Keratinocyte (primary cell): Measurements from ENCODE around the gene TBC1D9B. TPM values are rescaled to one million over a fixed set of nuclear protein-coding genes. Genes with fewer than 3 reads are reported as not detected.

Experiments used
- DNase-seq: peaks from one replicate; pipeline ENCODE4 v3.0.0-alpha.2; 2011; ENCODE audit warnings: low read depth, missing footprints, low spot score
- FAIRE-seq: peaks from 2 replicates; lab custom pipeline; 2011; peaks lifted over from hg19 to GRCh38; lab: Jason Lieb, UNC
- H2AFZ ChIP-seq: 2 replicates; pipeline ENCODE4 v1.6.0; 2012; ENCODE audit warnings: low read length, control low read depth, inconsistent platforms; ENCODE audit not compliant: control insufficient read depth
- H3K27ac ChIP-seq: 2 replicates; pipeline ENCODE4 v1.5.1; 2011; ENCODE audit warnings: low read length; ENCODE audit not compliant: control insufficient read depth, insufficient read depth
- H3K27me3 ChIP-seq: 3 replicates; pipeline ENCODE4 v1.6.0; 2011; ENCODE audit warnings: low read length; ENCODE audit not compliant: control insufficient read depth, insufficient read depth; ENCODE audit errors: extremely low read depth
- H3K36me3 ChIP-seq, 2 experiments: 2 replicates in 1 of 2; 3 replicates in 1 of 2; pipeline ENCODE4 v1.5.1; 2011; ENCODE audit warnings: low read length in 2 of 2, mild to moderate bottlenecking in 1 of 2; ENCODE audit not compliant: control insufficient read depth in 2 of 2, insufficient read depth in 2 of 2; ENCODE audit errors: extremely low read depth in 1 of 2
- H3K4me1 ChIP-seq: 3 replicates; pipeline ENCODE4 v1.5.1; 2011; ENCODE audit warnings: low read length; ENCODE audit not compliant: control insufficient read depth, insufficient read depth; ENCODE audit errors: extremely low read depth
- H3K4me2 ChIP-seq: 3 replicates; pipeline ENCODE4 v1.6.0; 2011; ENCODE audit warnings: low read depth, low read length; ENCODE audit not compliant: control insufficient read depth, insufficient read depth; ENCODE audit errors: extremely low read depth
- H3K4me3 ChIP-seq, 3 experiments: fragments of 200-600 bp in 1 of 3; sonication (generic) in 1 of 3; 2 replicates in 2 of 3; 3 replicates in 1 of 3; pipeline ENCODE4 v1.5.1; 2011 to 2016; ENCODE audit warnings: low read length in 3 of 3, mild to moderate bottlenecking in 3 of 3, control low read depth in 2 of 3, inconsistent platforms in 1 of 3, low read depth in 1 of 3, mixed read lengths in 1 of 3, mixed run types in 1 of 3, moderate library complexity in 1 of 3; ENCODE audit not compliant: control insufficient read depth in 2 of 3, insufficient read depth in 2 of 3; ENCODE audit errors: extremely low read depth in 1 of 3
- H3K79me2 ChIP-seq: 2 replicates; pipeline ENCODE4 v1.6.0; 2012; ENCODE audit warnings: low read length; ENCODE audit not compliant: control insufficient read depth, insufficient read depth
- H3K9ac ChIP-seq: 3 replicates; pipeline ENCODE4 v1.6.0; 2011; ENCODE audit warnings: low read length; ENCODE audit not compliant: control insufficient read depth, insufficient read depth; ENCODE audit errors: extremely low read depth
- H3K9me1 ChIP-seq: 3 replicates; pipeline ENCODE4 v1.6.0; 2011; ENCODE audit warnings: low read length; ENCODE audit not compliant: control insufficient read depth, insufficient read depth; ENCODE audit errors: extremely low read depth
- H3K9me3 ChIP-seq: 2 replicates; pipeline ENCODE4 v1.5.1; 2012; ENCODE audit warnings: low read depth, low read length; ENCODE audit not compliant: control insufficient read depth
- H4K20me1 ChIP-seq: 3 replicates; pipeline ENCODE4 v1.6.0; 2011; ENCODE audit warnings: low read length; ENCODE audit not compliant: control insufficient read depth, insufficient read depth; ENCODE audit errors: extremely low read depth
- EZH2 ChIP-seq: IDR thresholded peaks from one replicate; pipeline ENCODE4 v1.6.1; 2012; ENCODE audit warnings: inconsistent platforms, mild to moderate bottlenecking, low read length, moderate library complexity
- dilution Hi-C: fragments of 300-500 bp; cut with MboI; formaldehyde crosslinking; loops from one replicate; pipeline ENCODE4 v1.7.0; 2020; ENCODE audit warnings: low sequenced_read_pairs; ENCODE audit not compliant: extremely low pct_ligation_motif_present
- polyA minus RNA-seq, 3 experiments: library from RNA; depleted of rRNA, polyadenylated mRNA; stranded (reverse); fragments of >200 nt; gene quantifications; 1 replicate in 1 of 3; 2 replicates in 1 of 3; 3 replicates in 1 of 3; pipeline ENCODE4 v1.2.3, GENCODE V29; 2011
- polyA plus RNA-seq, 5 experiments: library from polyadenylated mRNA; depleted of rRNA in 3 of 5; stranded (reverse) in 3 of 5; stranded (forward) in 1 of 5; unstranded in 1 of 5; fragments of >200 nt; gene quantifications; 1 replicate in 1 of 5; 2 replicates in 3 of 5; 3 replicates in 1 of 5; pipeline versions ENCODE4 v1.2.1 to v1.2.3, GENCODE V29; 2011 to 2012; ENCODE audit warnings: missing spikeins in 2 of 5, low read depth in 1 of 5, low replicate concordance in 1 of 5
- TF ChIP-seq, protein P1 (sequence below), 3 experiments: IDR thresholded peaks in 1 of 3; conservative IDR thresholded peaks in 1 of 3; optimal IDR thresholded peaks in 1 of 3; 2 replicates in 2 of 3; 3 replicates in 1 of 3; pipeline versions ENCODE3 to v1.5.1; 2011; ENCODE audit warnings: low read length in 3 of 3, mild to moderate bottlenecking in 3 of 3, moderate library complexity in 2 of 3, control low read depth in 1 of 3, inconsistent platforms in 1 of 3; ENCODE audit not compliant: insufficient read depth in 2 of 3; ENCODE audit errors: extremely low read depth in 1 of 3

TBC1D9B gene
- polyA plus RNA-seq: 51.4 to 69.2 TPM (median 61.0 TPM) in 3 replicates
- polyA plus RNA-seq (2011; ENCODE audit: low read depth): 27.7 TPM
- polyA plus RNA-seq (2011; cell fraction: cytosol; rRNA removed): 36.2 and 57.0 TPM in 2 replicates
- 148 and 174 TPM in 2 replicates for polyA plus RNA-seq (2011; cell fraction: nucleus; rRNA removed)
- polyA plus RNA-seq (2012; ENCODE audit: low replicate concordance): 55.7 and 70.7 TPM in 2 replicates
- 70.4 to 151 TPM (median 74.1 TPM) in 3 replicates for polyA minus RNA-seq
- 80.6 TPM for polyA minus RNA-seq (2011; cell fraction: cytosol; rRNA and poly(A)+ RNA removed)
- polyA minus RNA-seq (2011; cell fraction: nucleus; rRNA and poly(A)+ RNA removed): 92.4 and 101 TPM in 2 replicates

DNA sequence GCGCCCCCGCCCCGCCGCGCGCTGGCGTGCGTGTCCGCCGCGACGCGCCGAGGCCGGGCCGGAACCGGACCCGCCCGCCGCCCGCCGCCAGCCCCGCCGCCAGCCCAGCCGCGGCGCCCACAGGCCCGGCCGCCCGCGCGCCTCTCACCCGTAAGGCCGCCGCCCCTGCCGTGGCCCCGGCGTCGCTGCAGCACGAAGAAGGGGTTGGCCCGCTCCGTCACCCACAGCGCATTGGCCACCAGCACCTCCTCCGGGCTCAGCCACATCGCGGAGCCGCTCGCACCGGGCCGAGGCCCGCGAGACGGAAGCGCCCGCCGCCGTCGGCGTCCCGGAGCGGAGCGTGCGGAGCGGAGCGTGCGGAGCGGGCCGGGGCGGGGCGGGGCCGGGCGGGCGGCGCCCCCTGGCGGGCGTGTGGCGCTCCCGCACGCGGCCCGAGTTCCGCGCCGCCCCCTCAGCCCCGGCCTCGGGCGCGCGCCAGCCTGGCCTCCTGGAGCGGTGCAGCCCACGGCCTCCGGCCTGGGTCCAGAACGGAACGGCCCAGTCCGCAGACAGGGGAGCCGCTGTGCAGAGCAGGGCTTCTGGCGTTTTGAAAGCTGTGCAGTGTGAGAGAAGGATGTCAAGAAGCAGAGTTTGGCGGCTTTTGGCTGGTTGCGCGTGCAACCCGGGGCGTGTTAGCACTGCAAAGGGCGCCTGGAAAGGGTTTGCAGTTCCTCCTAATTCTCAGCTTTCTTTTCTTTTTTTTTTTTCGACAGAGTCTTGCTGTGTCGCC lies at the start of gene TBC1D9B:
Gene TBC1D9B, minus strand, starts transcription at position 342 of the 769 bp plus-strand sequence. Its CDS starts 76 bp downstream, at position 266.
- peak within 1 kb of the TSS; percentile 92 for H3K4me2 ChIP-seq
- peak within 1 kb of the TSS; percentile 80 for H3K9ac ChIP-seq
- no peaks in the 10 kb centered on the region for H4K20me1 ChIP-seq
- no peaks in the 10 kb centered on the region for H3K9me3 ChIP-seq
- peak within 1 kb of the TSS; percentile 92 for H2AFZ ChIP-seq
- peaks cover 12 to 15% of the 10 kb centered on the region in 2 experiments for H3K36me3 ChIP-seq
- peaks cover 16% of the 10 kb centered on the region for H3K4me1 ChIP-seq
- no peaks in the 10 kb centered on the region for H3K9me1 ChIP-seq
- peak within 1 kb of the TSS; percentile 43 for H3K27ac ChIP-seq
- H3K79me2 ChIP-seq: peaks cover 41% of the 10 kb centered on the region
- no peak for FAIRE-seq
- H3K27me3 ChIP-seq: no peaks in the 10 kb centered on the region
- TF ChIP-seq, protein P1, sequence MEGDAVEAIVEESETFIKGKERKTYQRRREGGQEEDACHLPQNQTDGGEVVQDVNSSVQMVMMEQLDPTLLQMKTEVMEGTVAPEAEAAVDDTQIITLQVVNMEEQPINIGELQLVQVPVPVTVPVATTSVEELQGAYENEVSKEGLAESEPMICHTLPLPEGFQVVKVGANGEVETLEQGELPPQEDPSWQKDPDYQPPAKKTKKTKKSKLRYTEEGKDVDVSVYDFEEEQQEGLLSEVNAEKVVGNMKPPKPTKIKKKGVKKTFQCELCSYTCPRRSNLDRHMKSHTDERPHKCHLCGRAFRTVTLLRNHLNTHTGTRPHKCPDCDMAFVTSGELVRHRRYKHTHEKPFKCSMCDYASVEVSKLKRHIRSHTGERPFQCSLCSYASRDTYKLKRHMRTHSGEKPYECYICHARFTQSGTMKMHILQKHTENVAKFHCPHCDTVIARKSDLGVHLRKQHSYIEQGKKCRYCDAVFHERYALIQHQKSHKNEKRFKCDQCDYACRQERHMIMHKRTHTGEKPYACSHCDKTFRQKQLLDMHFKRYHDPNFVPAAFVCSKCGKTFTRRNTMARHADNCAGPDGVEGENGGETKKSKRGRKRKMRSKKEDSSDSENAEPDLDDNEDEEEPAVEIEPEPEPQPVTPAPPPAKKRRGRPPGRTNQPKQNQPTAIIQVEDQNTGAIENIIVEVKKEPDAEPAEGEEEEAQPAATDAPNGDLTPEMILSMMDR (optimal IDR thresholded peaks at IDR 0.05 in 1 of 3, IDR thresholded peaks at IDR 0.05 in 1 of 3, conservative IDR thresholded peaks at IDR 0.05 in 1 of 3; ENCODE audit: extremely low read depth in 1 of 3, insufficient read depth in 2 of 3, low read length in 3 of 3): peak in 1 of 3 experiments; percentile 57
- no peak for TF ChIP-seq EZH2
- H3K4me3 ChIP-seq: peak within 1 kb of the TSS; percentile 72 to 85 (median 82)
- DNase-seq: no peak
- dilution Hi-C loops: no loop called here

DNA sequence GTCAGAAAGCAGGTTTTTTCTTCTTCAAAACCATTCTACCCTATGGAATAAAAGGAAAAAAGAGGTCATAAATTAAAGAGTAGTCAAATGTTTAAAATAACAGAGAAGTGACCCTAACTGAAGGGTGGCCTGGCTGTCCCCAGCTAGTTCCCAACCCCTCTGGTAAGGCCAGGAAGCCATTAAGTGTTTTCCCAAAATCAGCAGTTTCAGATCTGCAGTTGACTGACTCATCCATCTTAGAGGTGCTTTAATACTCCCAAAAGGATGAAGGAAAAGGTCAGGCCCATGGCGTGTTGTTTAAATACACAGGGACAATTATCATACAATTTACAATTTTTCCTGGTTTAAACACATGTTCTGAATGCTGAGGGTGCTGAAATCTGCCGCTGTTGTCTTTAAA lies 47.9 kb upstream of the TBC1D9B start:
- no peak overlapping the region for H3K9ac ChIP-seq
- H3K9me1 ChIP-seq: no peaks in the 10 kb centered on the region
- H3K36me3 ChIP-seq: no peaks in the 10 kb centered on the region
- H3K79me2 ChIP-seq: no peaks in the 10 kb centered on the region
- no peak for FAIRE-seq
- H4K20me1 ChIP-seq: no peaks in the 10 kb centered on the region
- no peak overlapping the region for H3K4me2 ChIP-seq
- H3K9me3 ChIP-seq: no peaks in the 10 kb centered on the region
- no peak overlapping the region for H2AFZ ChIP-seq
- H3K4me3 ChIP-seq: no peak overlapping the region
- H3K27me3 ChIP-seq: no peaks in the 10 kb centered on the region
- TF ChIP-seq, protein P1 (optimal IDR thresholded peaks at IDR 0.05 in 1 of 3, IDR thresholded peaks at IDR 0.05 in 1 of 3, conservative IDR thresholded peaks at IDR 0.05 in 1 of 3; ENCODE audit: extremely low read depth in 1 of 3, insufficient read depth in 2 of 3, low read length in 3 of 3): no peak
- no peak for TF ChIP-seq EZH2
- no peak overlapping the region for H3K27ac ChIP-seq
- no peak for DNase-seq
- no peaks in the 10 kb centered on the region for H3K4me1 ChIP-seq
- dilution Hi-C loops: no loop called here
